K562 (cell line): ENCODE measurements around the gene GNAS-AS1. TPM values are rescaled to one million over a fixed set of nuclear protein-coding genes. Genes with fewer than 3 reads are reported as not detected.
A peak's percentile ranks its signal among the peaks of the same experiment; 100 is the strongest.
"Not testable (repeated sequence)": the region's sequence is repeated elsewhere in the genome, so short reads cannot be mapped to it uniquely, and the experiment has no call there.

Experiments used
- ATAC-seq: fragments of 200-7000 bp; cut with Tn5 transposase; 3 replicates; pipeline ENCODE4 v1.9.1; 2020; ENCODE audit warnings: moderate library complexity
- BruUV-seq: library from RNA; stranded (reverse); fragments of 400-500 nt; replicated peaks from 2 replicates; lab custom pipeline; 2021; lab: Mats Ljungman, UMichigan
- CTCF ChIA-PET: fragments of 300-600 bp; formaldehyde crosslinking; extraction: SDS; loops from one replicate; lab custom pipeline; 2021; ENCODE audit warnings: low intra/inter-chr PET ratio; lab: Yijun Ruan, JAX
- POLR2A ChIA-PET: fragments of 300-600, 350-650 bp; sonication (Branson Sonifier 250); formaldehyde crosslinking; extraction: SDS; loops from one replicate; lab custom pipeline; 2021; ENCODE audit warnings: antibody characterized with exemption, inconsistent platforms; lab: Yijun Ruan, JAX
- DNase-seq, 4 experiments: peaks; one replicate each; pipeline versions ENCODE4 v3.0.0 to v3.0.0-alpha.2; 2011 to 2018; ENCODE audit warnings: low spot score in 3 of 4, mixed read lengths in 3 of 4; ENCODE audit errors: extremely low read depth in 1 of 4
- FAIRE-seq: peaks from 2 replicates; lab custom pipeline; 2011; peaks lifted over from hg19 to GRCh38; lab: Jason Lieb, UNC
- H2AFZ ChIP-seq: 2 replicates; pipeline ENCODE4 v1.6.0; 2011; ENCODE audit warnings: low read depth, low read length, control low read depth, inconsistent platforms
- H3K27ac ChIP-seq: fragments of 200-600 bp; 3 replicates; pipeline ENCODE4 v1.8.0; 2011; ENCODE audit warnings: low read depth, mild to moderate bottlenecking, control low read depth, inconsistent platforms, low read length, moderate library complexity, mixed read lengths; ENCODE audit errors: extremely low read depth
- H3K27me3 ChIP-seq, 2 experiments: fragments of 300-600 bp in 1 of 2; 2 replicates in 1 of 2; 3 replicates in 1 of 2; pipeline versions ENCODE4 v1.6.0 to v1.8.0; 2011; ENCODE audit warnings: inconsistent platforms in 2 of 2, low read length in 2 of 2, mild to moderate bottlenecking in 1 of 2, mixed read lengths in 1 of 2, moderate library complexity in 1 of 2; ENCODE audit not compliant: control insufficient read depth in 2 of 2, insufficient read depth in 2 of 2
- H3K36me3 ChIP-seq: fragments of 300-600 bp; 3 replicates; pipeline ENCODE4 v1.8.0; 2011; ENCODE audit warnings: mild to moderate bottlenecking, low read length, inconsistent platforms; ENCODE audit not compliant: control insufficient read depth, insufficient read depth
- H3K4me1 ChIP-seq, 2 experiments: fragments of 200-600 bp in 1 of 2; replicated peaks in 1 of 2; 2 replicates in 1 of 2; 3 replicates in 1 of 2; pipeline versions ENCODE4 v1.5.1 to v1.8.0; 2011; ENCODE audit warnings: inconsistent platforms in 2 of 2, low read length in 2 of 2, mild to moderate bottlenecking in 1 of 2, mixed read lengths in 1 of 2, moderate library complexity in 1 of 2; ENCODE audit not compliant: control insufficient read depth in 2 of 2, insufficient read depth in 2 of 2
- H3K4me2 ChIP-seq: 2 replicates; pipeline ENCODE4 v1.6.1; 2011; ENCODE audit warnings: low read length, control low read depth, inconsistent platforms, mixed read lengths; ENCODE audit not compliant: insufficient read depth
- H3K4me3 ChIP-seq: fragments of 200-600 bp; sonication (generic), shearing (Covaris generic); 2 replicates; pipeline ENCODE4 v1.5.1; 2016; ENCODE audit warnings: control low read depth, inconsistent platforms
- H3K79me2 ChIP-seq: fragments of 200-600 bp; 3 replicates; pipeline ENCODE4 v1.8.0; 2011; ENCODE audit warnings: low read length, inconsistent platforms; ENCODE audit not compliant: control insufficient read depth, insufficient read depth
- H3K9ac ChIP-seq, 2 experiments: 2 replicates each; pipeline versions ENCODE4 v1.6.0 to v1.6.1; 2011; ENCODE audit warnings: low read depth in 2 of 2, low read length in 2 of 2, control low read depth in 1 of 2, inconsistent platforms in 1 of 2, mild to moderate bottlenecking in 1 of 2, mixed read lengths in 1 of 2; ENCODE audit not compliant: insufficient read depth in 1 of 2
- H3K9me1 ChIP-seq: one replicate; pipeline ENCODE4 v1.6.0; 2011; ENCODE audit warnings: inconsistent platforms, mild to moderate bottlenecking, low read length, moderate library complexity; ENCODE audit not compliant: control insufficient read depth, insufficient read depth
- H3K9me3 ChIP-seq: replicated peaks from 2 replicates; pipeline ENCODE4 v1.5.1; 2011; ENCODE audit warnings: low read depth, low read length, inconsistent platforms; ENCODE audit not compliant: control insufficient read depth, insufficient read depth
- H4K20me1 ChIP-seq: replicated peaks from 2 replicates; pipeline ENCODE4 v1.6.1; 2011; ENCODE audit warnings: low read length, inconsistent platforms, mixed read lengths; ENCODE audit not compliant: control insufficient read depth, insufficient read depth
- HES1 ChIP-seq: fragments of 450-650 bp; IDR thresholded peaks from 2 replicates; pipeline ENCODE4 v1.6.1; 2016; ENCODE audit warnings: low read depth, mild to moderate bottlenecking, moderate library complexity
- MAFF ChIP-seq: IDR thresholded peaks from 2 replicates; pipeline ENCODE4 v1.6.1; 2012; ENCODE audit warnings: low read length, improper control_type of control experiment
- MXI1 ChIP-seq: IDR thresholded peaks from 2 replicates; pipeline ENCODE4 v1.6.1; 2011; ENCODE audit warnings: low read depth, mild to moderate bottlenecking, improper control_type of control experiment, low read length
- NFYB ChIP-seq: IDR thresholded peaks from 2 replicates; pipeline ENCODE4 v1.6.1; 2011; ENCODE audit warnings: mild to moderate bottlenecking, moderate library complexity; ENCODE audit not compliant: insufficient read length; ENCODE audit errors: extremely low read depth
- PYGO2 ChIP-seq: fragments of 450-650 bp; IDR thresholded peaks from 2 replicates; pipeline ENCODE4 v1.6.1; 2016; ENCODE audit warnings: mild to moderate bottlenecking, missing genetic modification characterization, moderate library complexity, missing compliant biosample characterization
- RAD21 ChIP-seq, 2 experiments: fragments of 250-450 bp in 1 of 2; fragments of 450-650 bp in 1 of 2; sonication (Bioruptor Pico) in 1 of 2; formaldehyde crosslinking in 1 of 2; IDR thresholded peaks in 1 of 2; conservative IDR thresholded peaks in 1 of 2; 2 replicates each; pipeline versions ENCODE4 v1.4.0 to v1.8.0; 2020 to 2022; ENCODE audit warnings: mild to moderate bottlenecking in 2 of 2, moderate library complexity in 1 of 2
- RFX7 ChIP-seq: fragments of 250-450 bp; sonication (Bioruptor Pico); IDR thresholded peaks from 2 replicates; pipeline ENCODE4 v1.5.1; 2021; ENCODE audit warnings: mild to moderate bottlenecking
- RUNX1 ChIP-seq: sonication (generic); IDR thresholded peaks from 2 replicates; pipeline ENCODE4 v1.6.1; 2016; ENCODE audit warnings: antibody characterized with exemption, low read depth
- YY1 ChIP-seq, 3 experiments: IDR thresholded peaks; 2 replicates each; pipeline ENCODE4 v1.6.1; 2011; ENCODE audit warnings: low read length in 2 of 3, mild to moderate bottlenecking in 2 of 3, moderate library complexity in 2 of 3, borderline replicate concordance in 1 of 3, control low read depth in 1 of 3, low read depth in 1 of 3; ENCODE audit not compliant: insufficient read depth in 3 of 3, insufficient replicate concordance in 2 of 3, control insufficient read depth in 1 of 3, insufficient read length in 1 of 3; ENCODE audit errors: extremely low read depth in 1 of 3
- ZKSCAN8 ChIP-seq: fragments of 200-800 bp; sonication (Bioruptor generic); IDR thresholded peaks from 2 replicates; pipeline ENCODE4 v1.6.1; 2016; ENCODE audit warnings: missing genetic modification characterization, missing compliant biosample characterization
- ZNF174 ChIP-seq: fragments of 250-450 bp; sonication (Bioruptor Pico); IDR thresholded peaks from 2 replicates; pipeline ENCODE4 v1.4.0; 2020; ENCODE audit warnings: mild to moderate bottlenecking
- ZNF232 ChIP-seq: sonication (generic); formaldehyde crosslinking; IDR thresholded peaks from 2 replicates; pipeline ENCODE4 v1.8.0; 2022; ENCODE audit warnings: mild to moderate bottlenecking, missing genetic modification reagents
- ZNF253 ChIP-seq: fragments of 250-450 bp; sonication (Bioruptor Pico); conservative IDR thresholded peaks from 2 replicates; pipeline ENCODE4 v1.6.1; 2021; ENCODE audit warnings: mild to moderate bottlenecking
- ZNF280B ChIP-seq: fragments of 250-450 bp; sonication (Bioruptor Pico); IDR thresholded peaks from 2 replicates; pipeline ENCODE4 v1.5.1; 2021; ENCODE audit warnings: mild to moderate bottlenecking
- WGBS: fragments of 100-300 bp; shearing (Covaris generic); methylation state at CpG from one replicate; pipeline ENCODE4 v1.1.6; 2016; ENCODE audit warnings: low coverage, mixed read lengths; ENCODE audit not compliant: insufficient coverage; ENCODE audit errors: missing lambda C conversion rate; 5-methylcytosine and 5-hydroxymethylcytosine counted together
- in situ Hi-C: fragments of 300-500 bp; cut with MboI; formaldehyde crosslinking; loops from 4 replicates; pipeline ENCODE4 v1.15.0; 2018; ENCODE audit warnings: inconsistent platforms, mixed read lengths
- intact Hi-C: fragments of 100-400 bp; cut with micrococcal nuclease; formaldehyde crosslinking; loops from 2 replicates; pipeline ENCODE4 v1.14.2; 2022
- polyA plus RNA-seq, 8 experiments: library from polyadenylated mRNA; depleted of rRNA in 4 of 8; stranded (reverse) in 5 of 8; unstranded in 3 of 8; fragments of >200 nt; fragmentation: Nextera tagmentation in 2 of 8; fragmentation: Illumina TruSeq in 1 of 8; extraction: Ambion mirVana in 2 of 8; extraction: Trizol in 1 of 8; gene quantifications; 2 replicates each; pipeline versions ENCODE4 v1.2.1 to v1.2.3, GENCODE V29; 2011 to 2014; ENCODE audit warnings: inconsistent platforms in 1 of 8, missing spikeins in 1 of 8
- total RNA-seq, 7 experiments: library from RNA; depleted of rRNA in 6 of 7; stranded (reverse); fragments of >200 nt in 6 of 7; fragmentation: Illumina TruSeq in 2 of 7; extraction: Trizol in 2 of 7; gene quantifications; 2 replicates each; pipeline versions ENCODE4 v1.2.1 to v1.2.3, GENCODE V29; 2011 to 2021; ENCODE audit warnings: low replicate concordance in 1 of 7

GNAS-AS1 gene
- total and polyA plus RNA-seq, 9 of the 15 experiments (the other 6 are each of a cell fraction or from before 2014, with no cell fraction given) = 0.04 to 2.5 (median 0.25) TPM

DNA sequence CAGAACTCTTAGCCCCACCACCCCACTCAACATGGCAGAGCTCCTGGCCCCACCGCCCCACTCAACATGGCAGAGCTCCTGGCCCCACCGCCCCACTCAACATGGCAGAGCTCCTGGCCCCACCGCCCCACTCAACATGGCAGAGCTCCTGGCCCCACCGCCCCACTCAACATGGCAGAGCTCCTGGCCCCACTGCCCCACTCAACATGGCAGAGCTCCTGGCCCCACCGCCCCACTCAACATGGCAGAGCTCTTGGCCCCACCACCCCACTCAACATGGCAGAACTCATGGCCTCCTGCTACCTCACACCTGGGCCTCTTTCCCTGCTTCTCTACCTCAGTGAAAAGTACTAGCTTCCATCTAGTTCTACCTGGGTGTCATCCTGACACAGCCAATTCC lies 21.9 kb downstream of the GNAS-AS1 start:
- DNase-seq, H3K9ac ChIP-seq, ATAC-seq, H3K4me2 ChIP-seq, H3K36me3 ChIP-seq, H3K9me3 ChIP-seq, FAIRE-seq, H3K4me3 ChIP-seq, H4K20me1 ChIP-seq, H3K79me2 ChIP-seq, H3K27ac ChIP-seq, intact Hi-C loops, H2AFZ ChIP-seq, BruUV-seq, H3K4me1 ChIP-seq, H3K9me1 ChIP-seq, CTCF ChIA-PET: not testable (repeated sequence)
- POLR2A ChIA-PET = interaction anchor here (0.7 kb wide), 1 partner anchor 741 kb away, joined by 3 read pairs; no protein-coding TSS in a partner anchor
- in situ Hi-C loops = loop anchor here (10.0 kb wide), 1 partner anchor 354 kb away; no protein-coding TSS in a partner anchor
- H3K27me3 ChIP-seq = peaks cover 7 to 11% of the 10 kb centered on the region in 2 experiments
- WGBS = 20% methylated on average over 1 of the region's 5 CpGs
- peak in 2 of 3 experiments; percentile 31 to 56 for TF ChIP-seq YY1 (IDR thresholded peaks at IDR 0.05; ENCODE audit: borderline replicate concordance in 1 of 3, control insufficient read depth in 1 of 3, extremely low read depth in 1 of 3, insufficient read depth in 3 of 3, insufficient read length in 1 of 3, insufficient replicate concordance in 2 of 3, low read depth in 1 of 3, low read length in 2 of 3)

DNA sequence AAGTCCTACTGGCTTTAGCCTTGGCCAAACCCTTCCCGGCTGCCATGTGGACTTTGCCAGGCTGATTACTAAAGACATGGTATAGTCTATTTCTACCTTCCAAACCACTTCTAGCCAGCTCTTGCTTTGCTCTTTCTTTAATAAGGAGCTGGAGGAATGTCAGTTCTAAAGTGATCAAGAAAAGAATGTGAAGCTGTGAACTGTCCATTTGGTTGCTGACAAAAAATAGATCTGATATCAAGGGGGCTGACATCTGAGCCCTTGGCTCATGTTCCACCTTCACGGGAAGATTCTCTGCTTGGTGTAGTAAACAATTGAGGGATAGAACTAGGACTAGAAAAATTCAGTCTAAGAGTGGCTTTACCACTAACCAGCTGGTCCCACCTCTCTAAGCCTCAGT lies 22.6 kb downstream of the GNAS-AS1 start:
- DNase-seq (no peak), FAIRE-seq (no peak), ATAC-seq (no peak)
- Histone ChIP-seq H3K4me1 (no peaks in the 10 kb centered on the region), H3K27me3 (peaks cover 7 to 14% of the 10 kb centered on the region in 2 experiments), H3K27ac (no peak overlapping the region), H3K9me1 (no peaks in the 10 kb centered on the region), H3K4me3 (no peak overlapping the region), H4K20me1 (no peaks in the 10 kb centered on the region), H2AFZ (no peak overlapping the region), H3K79me2 (no peaks in the 10 kb centered on the region), H3K9ac (no peak overlapping the region), H3K36me3 (no peaks in the 10 kb centered on the region), H3K9me3 (no peaks in the 10 kb centered on the region), H3K4me2 (no peak overlapping the region)
- intact Hi-C loops (no loop called here), in situ Hi-C loops (loop anchor here (10.0 kb wide), 1 partner anchor 353 kb away; no protein-coding TSS in a partner anchor)
- 15% methylated on average over 2 of the region's 2 CpGs for WGBS
- no TSS peak for BruUV-seq
- CTCF ChIA-PET = no interaction called here
- POLR2A ChIA-PET = no interaction called here
- TF ChIP-seq ZNF253 (CRISPR knock-in tag) (no peak), HES1 (no peak), RFX7 (CRISPR knock-in tag) (no peak), PYGO2 (tag) (no peak), MAFF (no peak), RAD21 (CRISPR knock-in tag; conservative IDR thresholded peaks at IDR 0.05 in 1 of 2, IDR thresholded peaks at IDR 0.05 in 1 of 2) (no peak), MXI1 (no peak), ZKSCAN8 (CRISPR knock-in tag) (no peak), ZNF174 (no peak), NFYB (no peak), ZNF232 (CRISPR knock-in tag) (no peak), RUNX1 (no peak), ZNF280B (no peak)
